ENCODE results near the gene DENND5B. TPM values are rescaled to one million over a fixed set of nuclear protein-coding genes. Genes with fewer than 3 reads are reported as not detected.
"Not testable (repeated sequence)": the region's sequence is repeated elsewhere in the genome, so short reads cannot be mapped to it uniquely, and the experiment has no call there.

DENND5B gene
- total and polyA plus RNA-seq, 10 donors, result 4.5 to 42.5 (median 24.6) TPM

GRCh38 chr12:31572900-31573600 is 17.9 kb downstream of the DENND5B start:
- DNase-seq, result no peak
- TF ChIP-seq POLR2A (IDR thresholded peaks at IDR 0.05), result no peak
- TF ChIP-seq POLR2AphosphoS5 (IDR thresholded peaks at IDR 0.05), result no peak
- TF ChIP-seq, protein P1, sequence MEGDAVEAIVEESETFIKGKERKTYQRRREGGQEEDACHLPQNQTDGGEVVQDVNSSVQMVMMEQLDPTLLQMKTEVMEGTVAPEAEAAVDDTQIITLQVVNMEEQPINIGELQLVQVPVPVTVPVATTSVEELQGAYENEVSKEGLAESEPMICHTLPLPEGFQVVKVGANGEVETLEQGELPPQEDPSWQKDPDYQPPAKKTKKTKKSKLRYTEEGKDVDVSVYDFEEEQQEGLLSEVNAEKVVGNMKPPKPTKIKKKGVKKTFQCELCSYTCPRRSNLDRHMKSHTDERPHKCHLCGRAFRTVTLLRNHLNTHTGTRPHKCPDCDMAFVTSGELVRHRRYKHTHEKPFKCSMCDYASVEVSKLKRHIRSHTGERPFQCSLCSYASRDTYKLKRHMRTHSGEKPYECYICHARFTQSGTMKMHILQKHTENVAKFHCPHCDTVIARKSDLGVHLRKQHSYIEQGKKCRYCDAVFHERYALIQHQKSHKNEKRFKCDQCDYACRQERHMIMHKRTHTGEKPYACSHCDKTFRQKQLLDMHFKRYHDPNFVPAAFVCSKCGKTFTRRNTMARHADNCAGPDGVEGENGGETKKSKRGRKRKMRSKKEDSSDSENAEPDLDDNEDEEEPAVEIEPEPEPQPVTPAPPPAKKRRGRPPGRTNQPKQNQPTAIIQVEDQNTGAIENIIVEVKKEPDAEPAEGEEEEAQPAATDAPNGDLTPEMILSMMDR (IDR thresholded peaks at IDR 0.05 in 8 of 11, conservative IDR thresholded peaks at IDR 0.05 in 3 of 11), result no peak
- H3K27me3 ChIP-seq (replicated peaks in 1 of 7), result no peaks in the 10 kb centered on the region
- no peaks in the 10 kb centered on the region for H3K9me3 ChIP-seq
- no peaks in the 10 kb centered on the region for H3K36me3 ChIP-seq
- intact Hi-C loops (cut with DNase I; ENCODE audit: low total_unique reads), result no loop called here
- WGBS, 5 donors, result 86 to 97% (median 91%) methylated on average over 3 of the region's 3 CpGs
- H3K4me3 ChIP-seq, result no peak overlapping the region
- no peak overlapping the region for H3K27ac ChIP-seq
- peaks cover 9 to 82% (median 26%) of the 10 kb centered on the region in 6 donors for H3K4me1 ChIP-seq

DNA sequence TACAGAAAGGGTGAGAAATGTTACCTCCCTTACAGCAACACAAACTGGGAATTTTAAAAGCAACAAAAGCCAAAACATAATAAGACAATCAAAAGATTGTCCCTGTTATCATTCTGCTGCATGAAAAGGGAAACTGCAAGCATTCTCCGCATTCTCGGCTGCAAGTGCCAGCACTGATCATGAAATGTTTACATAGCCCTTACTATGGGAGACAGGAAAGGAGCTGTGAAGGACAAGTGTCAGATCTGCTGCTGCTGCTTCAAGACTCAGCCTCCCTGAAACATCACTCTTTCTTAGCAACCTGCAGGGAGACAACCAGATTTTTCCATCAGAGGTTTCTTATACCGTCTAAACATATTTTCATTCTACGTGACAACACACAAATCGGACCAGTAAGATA is 20.1 kb downstream of the DENND5B start:
- Histone ChIP-seq H3K4me3 (no peak overlapping the region), H3K36me3 (no peaks in the 10 kb centered on the region), H3K4me1 (peaks cover 6 to 83% (median 25%) of the 10 kb centered on the region in 6 donors), H3K27ac (no peak overlapping the region), H3K27me3 (replicated peaks in 1 of 7) (no peaks in the 10 kb centered on the region), H3K9me3 (no peaks in the 10 kb centered on the region)
- TF ChIP-seq, protein P1 (IDR thresholded peaks at IDR 0.05 in 8 of 11, conservative IDR thresholded peaks at IDR 0.05 in 3 of 11), result no peak
- TF ChIP-seq POLR2AphosphoS5 (IDR thresholded peaks at IDR 0.05) (no peak), POLR2A (IDR thresholded peaks at IDR 0.05) (no peak)
- 58 to 80% (median 74%) methylated on average over 5 of the region's 5 CpGs for WGBS, 5 donors
- intact Hi-C loops (cut with DNase I; ENCODE audit: low total_unique reads), result no loop called here
- no peak for DNase-seq

DNA sequence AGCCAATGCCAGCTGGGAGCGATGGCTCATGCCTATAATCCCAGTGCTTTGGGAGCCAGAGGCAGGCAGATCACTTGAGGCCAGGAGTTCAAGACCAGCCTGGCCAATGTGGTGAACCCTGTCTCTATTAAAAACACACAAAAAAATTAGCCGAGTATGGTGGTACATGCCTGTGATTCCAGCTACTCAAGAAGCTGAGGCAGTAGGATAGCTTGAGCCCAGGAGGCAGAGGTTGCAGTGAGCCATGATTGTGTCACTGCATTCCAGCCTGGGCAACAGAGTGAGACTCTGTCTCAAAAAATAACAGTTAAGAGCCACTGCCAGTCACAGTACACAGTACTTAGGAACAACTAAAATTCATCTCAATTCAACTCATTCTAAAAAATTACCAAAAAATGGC is 21.4 kb downstream of the DENND5B start:
- WGBS, 5 donors, result 92 to 100% (median 94%) methylated on average over 2 of the region's 2 CpGs
- H3K4me3 ChIP-seq; H3K27ac ChIP-seq; intact Hi-C loops (cut with DNase I; ENCODE audit: low total_unique reads); H3K36me3 ChIP-seq; H3K27me3 ChIP-seq (replicated peaks in 1 of 7); H3K9me3 ChIP-seq; DNase-seq: not testable (repeated sequence)
- H3K4me1 ChIP-seq, result peaks cover 6 to 70% (median 16%) of the 10 kb centered on the region in 6 donors

DNA sequence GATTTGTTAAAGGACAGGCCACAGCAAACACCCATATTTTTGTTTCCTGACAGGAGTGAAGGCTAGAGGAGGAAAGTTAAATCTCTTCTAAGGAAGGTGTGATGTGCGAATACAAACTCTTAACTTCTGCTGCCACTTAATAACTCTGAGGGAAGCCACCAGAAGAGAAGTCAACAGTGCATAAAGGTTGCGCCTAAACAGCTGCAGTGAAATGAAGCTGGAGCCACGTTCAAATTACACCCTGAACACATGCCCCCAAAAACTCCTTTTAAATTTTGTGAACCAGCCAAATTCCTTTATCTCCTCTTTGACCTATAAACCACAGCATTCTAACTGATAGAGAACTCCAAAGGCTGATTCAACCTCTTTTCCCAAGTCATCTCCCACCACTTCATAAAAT is 22.4 kb downstream of the DENND5B start:
- intact Hi-C loops (cut with DNase I; ENCODE audit: low total_unique reads), result no loop called here
- Histone ChIP-seq H3K27ac (no peak overlapping the region), H3K9me3 (no peaks in the 10 kb centered on the region), H3K36me3 (no peaks in the 10 kb centered on the region), H3K4me1 (peaks cover 6 to 66% (median 16%) of the 10 kb centered on the region in 6 donors), H3K27me3 (replicated peaks in 1 of 7) (no peaks in the 10 kb centered on the region), H3K4me3 (no peak overlapping the region)
- no peak for DNase-seq
- WGBS, 5 donors, result 68 to 76% (median 71%) methylated on average over 3 of the region's 3 CpGs
- no peak for TF ChIP-seq POLR2A (IDR thresholded peaks at IDR 0.05)
- no peak for TF ChIP-seq POLR2AphosphoS5 (IDR thresholded peaks at IDR 0.05)
- TF ChIP-seq, protein P1 (IDR thresholded peaks at IDR 0.05 in 8 of 11, conservative IDR thresholded peaks at IDR 0.05 in 3 of 11), result no peak
